NCI-H2107 treated with DMSO at 0.1 percent for 48 hours (cell line): Measurements from ENCODE around the gene BARHL2.

Experiments used
- DNase-seq: peaks from one replicate; lab custom pipeline; 2025; ENCODE audit not compliant: unreplicated experiment; lab: John Stamatoyannopoulos, UW

BARHL2 gene

DNA sequence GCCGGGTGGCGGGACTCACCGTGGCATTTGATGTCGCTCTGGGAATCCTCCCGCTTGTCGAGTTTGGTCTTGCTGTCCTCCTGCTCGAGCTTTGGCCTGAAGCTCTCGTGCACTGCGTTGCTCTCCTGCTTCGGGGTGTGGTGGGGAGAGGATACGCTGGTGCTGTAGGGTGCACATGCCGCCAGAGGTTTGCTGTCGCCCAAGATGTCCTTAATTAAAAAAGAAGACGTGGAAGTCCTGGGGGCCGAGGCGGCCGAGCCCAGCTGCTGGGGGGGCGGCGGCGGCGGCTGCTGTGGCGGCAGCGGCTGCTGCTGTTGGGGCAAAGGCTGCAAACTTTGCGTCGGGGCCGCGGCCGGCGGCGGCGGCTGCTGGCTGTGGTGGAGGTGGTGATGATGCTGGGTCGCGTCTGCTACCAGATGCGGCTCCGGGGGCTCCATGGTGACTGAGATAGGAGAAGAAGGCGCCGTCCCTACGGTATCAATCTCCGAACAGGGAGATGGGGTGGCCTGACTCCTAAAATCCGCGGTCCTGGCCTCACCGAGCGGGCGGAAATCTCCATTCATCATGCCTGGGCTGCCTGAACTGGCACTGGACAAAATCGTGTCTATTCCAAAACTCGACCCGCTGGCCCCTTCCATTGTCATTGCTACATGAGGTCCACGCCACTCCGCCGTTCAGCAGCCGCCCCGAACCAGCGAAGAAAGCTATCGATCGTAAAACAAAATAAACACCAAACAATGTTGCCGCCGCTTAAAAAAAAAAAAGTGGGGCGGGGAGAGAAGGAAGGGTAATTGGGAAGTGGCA lies at the start of gene BARHL2:
Gene BARHL2 (minus strand): TSS at position 751 of the 804 bp plus-strand sequence. CDS start 107 bp downstream, at position 644.
- DNase-seq: no peak

DNA sequence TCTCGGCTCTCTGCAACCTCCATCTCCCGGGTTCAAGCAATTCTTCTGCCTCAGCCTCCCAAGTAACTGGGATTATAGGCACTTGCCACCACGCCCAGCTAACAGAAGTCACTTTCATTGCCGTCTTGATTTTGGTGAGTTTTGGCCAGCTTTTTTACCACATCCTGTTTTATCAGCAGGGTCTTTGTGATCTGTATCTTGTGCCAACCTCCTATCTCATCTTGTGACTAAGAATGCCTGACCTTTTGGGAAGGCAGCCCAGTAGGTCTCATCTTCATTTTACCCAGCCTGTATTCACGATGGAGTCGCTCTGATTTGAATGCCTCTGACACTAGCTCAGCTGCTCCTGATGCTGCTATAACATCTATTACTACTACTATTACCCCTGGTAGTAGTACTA lies 46.8 kb upstream of the BARHL2 start:
- no peak for DNase-seq

DNA sequence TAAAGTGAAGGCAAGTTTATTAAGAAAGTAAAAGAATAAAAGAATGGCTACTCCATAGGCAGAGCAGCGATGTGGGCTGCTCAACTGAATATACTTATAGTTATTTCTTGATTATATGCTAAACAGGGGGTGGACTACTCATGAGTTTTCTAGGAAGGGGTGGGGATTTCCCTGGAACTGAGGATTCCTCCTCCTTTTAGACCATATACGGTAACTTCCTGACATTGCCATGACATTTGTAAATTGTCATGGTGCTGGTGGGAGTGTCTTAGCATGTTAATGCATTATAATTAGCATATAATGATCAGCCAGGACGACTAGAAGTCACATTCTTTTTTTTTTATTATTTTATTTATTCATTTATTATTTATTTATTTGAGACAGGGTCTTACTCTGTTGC lies 46.4 kb upstream of the BARHL2 start:
- DNase-seq: no peak

DNA sequence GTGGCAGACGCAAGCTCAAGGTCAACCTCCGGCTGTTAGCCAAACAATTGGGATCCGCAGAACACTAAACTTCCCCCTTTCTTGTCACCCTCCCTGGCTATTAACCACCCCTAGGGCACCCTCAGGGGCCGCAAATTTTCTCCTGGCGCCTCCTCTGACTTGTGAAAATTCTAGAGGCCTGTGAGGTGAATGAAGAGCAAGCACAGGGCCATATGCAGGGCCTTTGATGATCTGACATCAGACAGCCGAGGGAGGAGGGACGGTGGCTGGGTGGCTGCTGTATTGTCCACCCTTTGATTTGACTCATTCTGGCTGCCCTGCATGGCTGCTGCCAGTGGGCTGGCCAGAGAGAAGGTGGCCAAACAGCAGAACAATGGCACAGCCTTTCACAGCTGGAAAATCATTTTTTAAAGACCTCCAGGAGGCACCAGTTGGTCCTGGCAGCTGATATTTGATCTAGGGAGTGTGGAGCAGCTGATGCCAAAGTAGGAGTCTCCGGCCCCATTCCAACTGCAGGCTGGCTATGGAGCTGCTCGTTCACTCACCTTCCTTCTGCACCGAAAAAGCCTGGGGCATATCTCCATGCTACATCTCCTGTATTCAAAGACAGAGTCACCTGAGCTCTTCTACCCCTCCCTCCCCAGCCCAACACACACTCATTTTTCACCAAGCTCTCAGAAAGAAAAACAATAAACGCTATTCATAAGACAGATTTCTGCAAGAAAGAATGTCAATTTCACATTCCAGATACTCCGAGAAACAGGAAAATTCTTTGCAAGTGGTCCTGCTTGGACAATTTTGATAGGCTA lies 44.9 kb upstream of the BARHL2 start:
- peak; percentile 30 for DNase-seq

DNA sequence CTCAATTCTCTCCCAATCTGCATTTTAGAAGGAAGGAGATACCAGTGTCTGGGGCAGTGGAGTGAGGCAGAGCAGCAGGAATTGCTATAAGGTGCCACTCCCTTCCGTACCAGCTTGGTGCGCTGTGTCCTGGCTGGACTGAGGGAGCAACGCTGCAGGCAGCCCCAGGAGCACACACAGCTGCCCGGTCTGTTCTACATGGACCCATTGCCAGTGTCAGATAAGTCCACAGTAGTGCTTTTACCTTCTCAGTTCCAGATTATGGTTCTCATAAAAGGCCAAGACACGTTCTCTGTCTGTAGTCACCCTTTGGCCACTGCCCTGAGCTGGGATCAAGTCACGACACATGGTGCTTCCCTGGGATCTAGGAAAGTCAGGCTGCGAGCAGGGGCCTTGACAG lies 44.1 kb upstream of the BARHL2 start:
- DNase-seq: no peak

DNA sequence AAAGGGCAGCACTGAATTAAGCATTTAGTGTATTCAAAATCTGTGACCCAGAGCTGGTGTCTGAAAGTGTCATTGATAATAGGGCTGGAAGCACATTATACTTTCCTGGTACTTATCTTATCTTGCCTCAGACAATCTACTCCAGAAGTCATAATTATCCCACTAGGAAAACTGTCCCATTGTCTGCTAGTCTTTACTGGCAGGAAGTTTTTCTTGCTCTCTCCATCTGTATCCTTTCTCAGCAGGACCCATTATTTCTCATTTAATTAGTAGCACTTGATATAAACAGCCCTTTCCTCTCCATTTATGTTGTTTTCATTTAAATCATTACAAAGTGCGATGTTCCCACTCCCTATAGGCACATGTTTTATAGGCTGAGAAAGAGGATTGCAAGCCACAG lies 36.5 kb upstream of the BARHL2 start:
- no peak for DNase-seq

DNA sequence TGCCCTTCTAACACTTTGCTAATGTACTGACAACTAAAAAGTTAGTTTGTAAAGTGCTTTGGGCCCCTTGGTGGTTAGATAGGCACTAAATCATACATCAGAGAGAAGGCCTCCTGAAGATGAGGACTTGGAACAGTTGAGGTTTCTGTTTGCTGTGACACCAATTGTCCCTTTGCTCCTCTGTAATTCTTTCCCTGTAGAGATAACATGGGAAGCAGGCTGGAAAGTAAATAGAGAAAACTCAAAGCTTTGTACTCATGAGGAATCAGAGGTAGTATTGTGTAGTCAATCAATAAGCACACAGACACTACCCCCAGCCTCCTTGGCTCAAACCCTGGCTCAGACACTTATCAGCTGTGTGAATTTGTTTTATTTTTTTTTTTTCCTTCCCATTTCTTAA lies 31.6 kb upstream of the BARHL2 start:
- no peak for DNase-seq

DNA sequence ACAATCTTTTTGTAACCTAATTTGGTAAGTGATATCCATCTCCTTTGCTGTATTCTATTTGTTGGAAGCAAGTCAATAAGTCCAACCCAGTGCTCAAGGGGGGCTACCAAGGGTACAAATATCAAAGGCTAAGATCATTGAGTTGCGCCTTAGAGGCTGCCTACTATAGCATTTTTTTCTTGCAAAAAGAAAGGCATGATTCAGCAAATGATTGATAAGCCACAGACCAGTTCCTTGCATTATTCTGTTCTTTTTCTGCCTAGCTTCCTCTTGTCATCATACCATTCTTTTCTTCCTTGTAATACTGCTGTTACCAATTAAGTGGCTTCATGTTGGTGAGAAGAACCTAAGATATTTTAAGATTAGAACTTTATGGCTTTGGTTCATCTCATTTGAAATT lies 29.8 kb upstream of the BARHL2 start:
- DNase-seq: no peak

DNA sequence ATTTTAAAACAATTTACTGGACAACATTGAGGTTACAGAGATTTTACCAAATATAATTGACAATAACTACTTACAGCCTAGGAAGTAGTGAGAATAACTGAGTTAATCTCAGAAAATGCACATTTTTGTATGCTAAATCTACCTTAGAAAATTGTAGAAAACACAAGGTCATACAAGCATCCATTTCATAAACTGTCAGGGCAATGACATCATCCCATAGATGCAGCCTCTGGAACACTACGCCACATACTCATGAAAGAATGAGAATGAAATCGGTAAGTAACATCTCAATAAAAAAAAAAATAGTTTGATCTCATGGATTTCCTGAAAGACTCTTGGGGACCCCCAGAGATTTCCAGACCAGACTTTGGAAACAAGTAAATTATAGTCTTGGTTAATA lies 28.9 kb upstream of the BARHL2 start:
- no peak for DNase-seq

DNA sequence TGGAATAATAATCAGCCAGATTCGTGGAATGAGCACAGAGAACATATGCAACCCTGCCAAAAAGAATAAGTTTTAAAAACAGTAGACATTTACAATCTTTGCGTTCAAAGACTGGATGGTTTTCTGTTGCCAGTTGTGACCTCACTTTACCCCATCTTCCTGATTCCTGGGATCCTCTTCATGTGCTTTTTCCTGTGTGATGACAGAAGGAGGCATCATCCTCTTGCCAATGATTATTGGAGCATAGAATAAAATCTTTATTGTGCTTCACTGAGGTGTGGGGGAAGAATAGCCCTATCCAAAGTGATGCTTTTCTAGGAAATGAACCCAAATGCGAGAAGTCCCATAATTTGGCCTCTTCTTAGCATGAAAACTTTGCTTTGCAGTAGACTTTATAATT lies 15.0 kb upstream of the BARHL2 start:
- DNase-seq: no peak

DNA sequence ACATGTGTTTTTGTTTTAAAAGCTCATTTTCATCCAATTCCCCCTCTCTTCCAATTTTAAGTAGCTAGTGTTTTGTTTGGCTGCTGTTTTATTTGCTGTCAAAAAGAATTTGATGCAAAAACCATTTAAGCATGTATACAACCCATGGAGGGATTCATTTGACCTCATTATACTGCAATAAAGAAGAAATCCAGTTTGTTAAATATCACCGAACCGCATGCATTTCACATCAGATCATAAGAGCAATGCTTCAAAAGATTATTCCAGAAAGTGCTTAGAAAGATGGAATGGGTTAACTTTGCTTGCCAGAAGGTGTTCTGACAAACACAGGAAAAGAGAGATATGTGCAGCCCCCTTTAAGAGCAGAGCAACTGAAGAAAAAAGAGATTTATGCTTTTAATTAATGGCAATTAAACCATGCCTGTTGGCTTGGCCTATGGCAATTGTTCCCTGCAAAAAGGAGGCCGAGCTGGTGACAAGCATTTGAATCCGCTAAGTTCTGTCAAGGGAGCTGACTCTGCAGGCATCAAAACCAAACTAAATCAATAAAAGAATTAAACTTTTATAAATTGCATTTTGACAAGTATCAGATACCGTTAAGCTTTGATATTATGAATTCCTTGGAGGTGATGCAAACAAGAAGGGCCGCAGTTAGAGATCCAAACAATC lies 14.4 kb upstream of the BARHL2 start:
- no peak for DNase-seq

DNA sequence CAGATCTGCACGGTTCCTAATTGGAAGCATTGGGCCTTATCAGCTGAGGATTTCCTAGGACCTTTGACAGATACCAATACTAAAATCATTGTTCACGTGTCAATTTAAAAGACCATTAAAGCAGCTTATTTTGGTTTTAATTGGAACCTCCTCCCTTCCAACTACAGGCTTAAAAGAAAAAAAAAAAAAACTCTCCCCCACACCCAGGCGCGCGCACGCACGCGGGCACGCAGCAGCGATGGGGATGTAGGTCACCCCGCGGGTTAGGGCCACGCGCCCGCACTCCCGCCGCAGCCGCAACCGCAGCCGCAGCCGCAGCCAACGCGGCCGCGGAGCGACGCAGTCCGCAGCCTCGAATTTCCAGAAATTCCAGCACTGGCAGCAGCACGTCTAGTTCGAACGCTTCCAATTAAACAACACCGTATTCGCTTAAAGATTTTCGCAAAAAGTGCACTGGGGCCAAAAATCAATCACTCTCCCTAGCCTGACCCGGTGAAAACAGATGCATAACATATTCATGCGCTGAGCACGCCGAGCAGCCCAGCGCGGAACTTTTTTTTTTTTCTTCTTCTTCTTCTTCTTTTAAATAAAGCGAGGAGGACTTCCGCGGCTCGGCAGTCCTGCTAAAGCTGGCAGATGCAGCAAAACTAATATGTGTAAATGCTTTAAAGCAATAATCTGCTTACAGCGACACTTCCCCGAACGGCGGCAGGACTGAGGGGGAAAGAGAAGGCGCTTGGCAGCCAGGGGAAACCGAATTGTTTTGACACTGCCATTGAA lies 13.3 kb upstream of the BARHL2 start:
- no peak for DNase-seq

DNA sequence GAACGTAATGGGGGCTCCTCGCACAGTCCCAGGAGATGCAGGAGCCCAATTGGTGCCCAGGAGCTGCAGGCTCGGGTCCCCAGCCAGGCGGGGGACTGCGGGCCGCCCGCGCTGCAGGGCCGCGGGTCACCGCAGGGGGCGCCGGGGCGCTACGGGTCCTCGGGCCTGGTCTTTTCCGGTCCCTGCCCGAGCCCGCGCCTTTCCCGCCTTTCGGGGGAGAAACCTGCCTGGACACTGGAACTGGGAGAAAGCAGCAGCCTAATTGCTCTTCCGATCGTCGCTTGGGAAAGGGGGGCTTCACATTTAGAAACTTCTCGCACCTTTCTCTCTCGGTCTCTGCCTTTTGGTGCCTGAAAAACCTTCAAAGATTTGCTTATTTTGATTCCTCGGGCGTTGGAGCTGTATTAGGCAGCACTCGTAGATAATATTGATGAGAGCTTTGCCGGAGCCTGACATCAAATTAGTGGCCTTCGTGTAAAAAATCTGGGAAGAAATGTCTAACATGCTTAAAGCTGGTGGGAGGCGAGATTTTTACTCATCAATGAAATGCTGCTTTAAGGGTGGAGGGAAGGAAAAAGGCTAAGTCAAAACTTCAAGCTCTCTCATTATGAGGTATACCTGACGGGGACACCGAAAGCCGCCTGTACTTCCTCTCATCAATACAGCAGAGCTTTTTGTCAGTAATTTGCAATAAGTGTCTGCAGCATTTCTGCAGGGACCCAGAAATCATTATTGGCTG lies 12.6 kb upstream of the BARHL2 start:
- DNase-seq: no peak

DNA sequence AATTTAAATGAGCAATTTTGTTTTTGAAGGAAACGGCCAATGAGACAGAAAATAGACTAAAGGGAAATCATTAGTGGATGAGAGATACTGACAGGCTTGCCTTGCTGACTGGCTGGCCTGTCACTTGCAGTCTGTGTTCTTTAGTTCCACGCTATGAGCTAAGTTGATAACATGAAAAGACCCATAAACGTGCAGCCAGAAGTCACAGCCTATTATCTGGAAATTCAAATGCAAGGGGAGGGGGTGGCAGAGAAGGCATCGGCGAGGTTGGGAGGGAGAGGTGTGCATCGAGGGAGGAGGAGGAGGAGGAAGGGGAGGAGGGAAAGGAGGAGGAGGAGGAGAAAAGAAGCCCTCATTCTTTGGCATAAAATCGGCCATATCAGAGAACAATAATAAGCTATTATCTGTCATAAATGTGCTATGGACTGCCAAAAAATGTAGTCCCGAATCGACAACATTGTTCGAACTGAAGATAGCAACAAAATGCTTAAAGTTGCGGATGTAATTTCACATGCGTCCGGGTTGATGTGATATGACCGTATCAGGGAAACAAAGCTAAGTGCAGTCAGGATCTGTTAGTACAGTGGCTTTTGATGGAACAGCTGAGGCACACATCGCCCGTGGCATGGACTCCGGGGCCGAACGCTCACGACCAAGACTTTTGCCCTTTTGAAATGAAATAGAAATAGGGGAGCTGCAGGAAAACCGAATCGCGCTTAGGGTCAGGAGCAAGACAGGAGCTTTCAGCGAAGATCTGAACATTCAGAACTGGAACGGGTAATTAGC lies 11.6 kb upstream of the BARHL2 start:
- DNase-seq: no peak

DNA sequence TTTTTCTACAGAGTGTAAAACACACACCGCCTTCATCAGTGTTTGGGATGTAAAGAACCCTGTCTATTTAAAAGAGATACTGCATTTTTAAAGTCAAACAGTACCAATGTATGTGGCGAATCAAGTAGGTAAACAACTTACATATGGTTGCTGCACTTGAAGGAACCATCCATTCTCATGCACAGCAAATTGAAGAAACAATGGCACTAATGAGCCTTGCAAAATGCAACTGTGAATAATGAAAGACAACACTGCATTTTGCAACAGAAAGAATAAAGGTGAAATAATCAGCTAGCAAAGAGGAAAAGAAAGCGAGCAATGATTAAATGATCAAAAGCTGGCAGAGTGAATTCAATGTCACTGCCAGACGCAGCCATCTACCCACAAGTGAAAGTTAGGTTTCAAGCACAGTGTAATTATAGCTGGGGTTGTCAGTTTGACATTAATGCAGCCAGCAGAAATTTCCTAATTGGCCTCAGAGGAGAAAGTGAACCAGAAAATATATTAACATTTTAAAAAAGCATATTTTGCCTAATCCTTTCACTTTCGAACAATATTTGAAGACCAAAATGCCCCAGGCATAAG lies 10.9 kb upstream of the BARHL2 start:
- no peak for DNase-seq

DNA sequence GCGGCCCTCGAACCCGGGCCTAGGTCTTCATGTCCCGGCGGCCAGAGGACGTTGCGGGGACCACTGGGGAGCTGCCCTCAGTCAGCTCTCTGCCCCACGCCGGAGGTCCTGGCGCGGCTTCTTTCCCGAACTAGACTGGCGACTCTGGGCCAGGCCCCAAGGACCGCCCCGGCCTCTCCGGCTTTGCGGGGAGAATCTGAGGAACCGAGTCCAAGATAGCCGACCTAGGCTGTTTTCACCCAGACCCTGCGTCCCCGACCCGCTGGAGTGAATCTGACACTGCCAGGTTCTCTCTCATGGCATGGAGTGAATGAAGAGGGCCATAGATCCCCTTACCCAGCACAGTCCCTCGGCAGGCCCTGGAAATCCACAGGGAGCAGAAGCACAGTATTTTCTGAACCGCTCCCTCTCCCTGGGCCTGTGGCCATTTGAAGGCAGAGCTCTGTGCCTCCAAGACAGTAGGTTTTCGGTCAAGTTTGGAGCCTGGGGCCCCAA lies 9.9 kb upstream of the BARHL2 start:
- DNase-seq: no peak

DNA sequence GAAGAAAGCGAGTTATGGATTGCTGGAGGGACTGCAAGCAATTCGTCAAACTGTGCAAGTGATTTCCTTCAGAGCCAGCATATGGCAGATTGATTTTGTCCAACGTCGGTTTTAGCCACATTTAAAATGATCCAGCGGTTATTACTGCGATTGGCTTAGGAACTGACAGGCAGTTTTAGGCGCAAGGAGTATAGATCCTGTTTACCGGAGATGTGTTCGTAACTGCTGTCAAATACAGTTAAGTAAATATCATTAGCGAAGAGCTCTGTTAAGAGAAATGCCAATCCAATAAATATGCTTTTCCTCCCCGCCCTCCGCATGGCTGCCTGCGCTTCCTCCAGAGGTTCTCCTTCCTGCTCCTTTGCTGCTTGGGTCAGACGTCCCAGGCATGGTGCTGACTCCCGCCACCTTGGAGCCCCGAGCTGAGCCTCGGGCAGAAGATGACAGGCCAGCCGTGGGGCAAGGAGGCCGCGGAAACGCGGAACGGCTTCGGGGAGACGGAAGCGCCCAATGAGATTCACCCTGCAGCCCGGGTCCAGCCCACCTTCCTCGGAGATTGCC lies 9.4 kb upstream of the BARHL2 start:
- DNase-seq: no peak

DNA sequence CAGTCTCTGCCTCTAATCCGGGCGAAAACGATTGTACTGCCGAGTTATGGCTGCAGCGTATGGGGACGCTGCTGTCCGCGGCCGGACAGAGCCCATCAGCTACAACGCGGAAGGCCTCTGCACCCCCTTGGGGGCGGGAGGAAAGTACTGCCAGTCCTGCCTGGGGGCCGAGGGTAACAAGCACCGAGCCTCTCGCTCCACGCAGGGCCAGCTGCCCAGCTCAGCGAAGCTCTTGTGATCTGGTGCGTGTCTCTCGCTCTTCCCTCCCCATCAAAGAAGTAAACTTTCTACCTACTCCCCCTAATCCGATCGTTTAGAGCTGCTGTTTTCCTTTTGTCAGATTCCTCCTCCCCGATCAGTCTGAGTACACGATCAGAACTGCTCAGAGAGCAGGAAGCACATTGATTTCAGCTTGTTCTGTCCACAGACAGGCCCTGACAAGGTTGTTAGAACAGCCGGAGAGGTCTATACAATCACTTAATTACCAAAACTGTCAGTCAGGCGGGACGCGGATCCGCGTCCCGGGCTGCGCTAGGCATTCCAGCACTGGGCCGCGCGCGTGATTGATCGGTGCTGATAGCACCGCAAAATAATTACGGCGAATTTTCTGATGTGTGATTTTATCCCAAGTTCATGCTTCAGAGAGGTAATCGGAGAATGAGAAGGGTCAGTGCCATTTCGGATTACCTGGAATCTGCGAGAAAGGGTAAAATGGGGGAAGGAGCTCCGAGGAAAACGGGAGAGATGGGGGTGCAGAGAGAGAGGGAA lies 8.7 kb upstream of the BARHL2 start:
- DNase-seq: no peak
